ENCODE results near the gene MED14.

Gene MED14

GRCh38 chrX:40729598-40730584, 5.5 kb downstream of the MED14 start:
- TF ChIP-seq RARB (CRISPR knock-in tag; IDR thresholded peaks at IDR 0.05): no peak
- TF ChIP-seq TOX (CRISPR knock-in tag; IDR thresholded peaks at IDR 0.05; ENCODE audit: borderline replicate concordance): no peak
- TF ChIP-seq CSRNP3 (CRISPR knock-in tag; IDR thresholded peaks at IDR 0.05): no peak
- TF ChIP-seq ZFP3 (CRISPR knock-in tag; IDR thresholded peaks at IDR 0.05): no peak
- TF ChIP-seq PPARA (CRISPR knock-in tag; IDR thresholded peaks at IDR 0.05; ENCODE audit: borderline replicate concordance): no peak
- no peak for ATAC-seq

- no peak for ATAC-seq
- no peak for TF ChIP-seq CSDC2 (CRISPR knock-in tag; IDR thresholded peaks at IDR 0.05)
- no peak for TF ChIP-seq PATZ1 (CRISPR knock-in tag; IDR thresholded peaks at IDR 0.05; ENCODE audit: borderline replicate concordance)
- no peak for TF ChIP-seq BACH2 (CRISPR knock-in tag; IDR thresholded peaks at IDR 0.05; ENCODE audit: borderline replicate concordance)
- no peak for TF ChIP-seq ESRRG (CRISPR knock-in tag; IDR thresholded peaks at IDR 0.05)
- no peak for TF ChIP-seq ISL1 (CRISPR knock-in tag; IDR thresholded peaks at IDR 0.05)
- TF ChIP-seq CREB5 (CRISPR knock-in tag; IDR thresholded peaks at IDR 0.05; ENCODE audit: low read depth): no peak
- TF ChIP-seq ZNF70 (CRISPR knock-in tag; IDR thresholded peaks at IDR 0.05): no peak
- no peak for TF ChIP-seq SNAI2 (CRISPR knock-in tag; IDR thresholded peaks at IDR 0.05)
- TF ChIP-seq TCF4 (CRISPR knock-in tag; IDR thresholded peaks at IDR 0.05; ENCODE audit: borderline replicate concordance): no peak
- no peak for TF ChIP-seq GLIS3 (CRISPR knock-in tag; IDR thresholded peaks at IDR 0.05)
- no peak for TF ChIP-seq ZFP30 (CRISPR knock-in tag; IDR thresholded peaks at IDR 0.05)
- no peak for TF ChIP-seq OSR1 (CRISPR knock-in tag; IDR thresholded peaks at IDR 0.05)
- no peak for TF ChIP-seq ZC3H10 (CRISPR knock-in tag; IDR thresholded peaks at IDR 0.05)
- no peak for TF ChIP-seq TSHZ2 (CRISPR knock-in tag; IDR thresholded peaks at IDR 0.05)
- no peak for TF ChIP-seq ZNF8 (CRISPR knock-in tag; IDR thresholded peaks at IDR 0.05)
- no peak for TF ChIP-seq TOX (CRISPR knock-in tag; IDR thresholded peaks at IDR 0.05; ENCODE audit: borderline replicate concordance)
- no peak for TF ChIP-seq CSRNP3 (CRISPR knock-in tag; IDR thresholded peaks at IDR 0.05)
Observed at GRCh38 chrX:40727581-40728252, 7.6 kb downstream of the MED14 start.

GRCh38 chrX:40727093-40727492, 8.2 kb downstream of the MED14 start:
- no peak for ATAC-seq
- TF ChIP-seq PATZ1 (CRISPR knock-in tag; IDR thresholded peaks at IDR 0.05; ENCODE audit: borderline replicate concordance): no peak
- no peak for TF ChIP-seq ZC3H10 (CRISPR knock-in tag; IDR thresholded peaks at IDR 0.05)
- TF ChIP-seq ZNF8 (CRISPR knock-in tag; IDR thresholded peaks at IDR 0.05): no peak
- TF ChIP-seq ZNF565 (CRISPR knock-in tag; conservative IDR thresholded peaks at IDR 0.05; ENCODE audit: low read depth): no peak
- TF ChIP-seq POU6F1 (CRISPR knock-in tag; IDR thresholded peaks at IDR 0.05; ENCODE audit: borderline replicate concordance, low read depth): no peak
- no peak for TF ChIP-seq CREB5 (CRISPR knock-in tag; IDR thresholded peaks at IDR 0.05; ENCODE audit: low read depth)
- TF ChIP-seq BACH2 (CRISPR knock-in tag; IDR thresholded peaks at IDR 0.05; ENCODE audit: borderline replicate concordance): no peak
